B cell (primary cell): ENCODE data around the gene HEPN1. TPM values are rescaled to one million over a fixed set of nuclear protein-coding genes. Genes with fewer than 3 reads are reported as not detected.

Experiments
- ATAC-seq: fragments of 200-7000 bp; cut with Tn5 transposase; one replicate; pipeline ENCODE4 v1.10.0; 2021; ENCODE audit warnings: low read depth, mild to moderate bottlenecking, moderate number of reproducible peaks, moderate library complexity
- CTCF ChIA-PET: fragments of 350-600 bp; sonication (Branson Sonifier 250); formaldehyde crosslinking; loops from one replicate; lab custom pipeline; 2021; ENCODE audit warnings: antibody characterized with exemption, inconsistent platforms; lab: Charles Lee
- POLR2A ChIA-PET: fragments of 350-600 bp; sonication (Branson Sonifier 250); formaldehyde crosslinking; loops from one replicate; lab custom pipeline; 2021; ENCODE audit warnings: antibody characterized with exemption; lab: Charles Lee
- DNase-seq: peaks from one replicate; pipeline ENCODE4 v3.0.0; 2013
- H2AFZ ChIP-seq: 2 replicates; pipeline ENCODE4 v1.6.1; 2012; ENCODE audit warnings: mild to moderate bottlenecking, low read depth, low read length; ENCODE audit not compliant: insufficient read depth, poor library complexity, severe bottlenecking
- H3K27ac ChIP-seq, 2 donors: 1 replicate in 1 of 2; 2 replicates in 1 of 2; pipeline ENCODE4 v1.5.1; 2012 to 2013; ENCODE audit warnings: low read length in 2 of 2, mild to moderate bottlenecking in 2 of 2, moderate library complexity in 1 of 2
- H3K27me3 ChIP-seq, 4 experiments: fragments of 200-600 bp in 1 of 4; sonication (generic) in 1 of 4; replicated peaks in 1 of 4; 1 replicate in 2 of 4; 2 replicates in 2 of 4; pipeline versions ENCODE4 v1.6.1 to v1.7.0; 2013 to 2016; ENCODE audit warnings: low read length in 3 of 4, mild to moderate bottlenecking in 2 of 4, mixed read lengths in 1 of 4, moderate library complexity in 1 of 4; ENCODE audit not compliant: insufficient read depth in 4 of 4, control insufficient read depth in 3 of 4; ENCODE audit errors: control extremely low read depth in 1 of 4
- H3K36me3 ChIP-seq, 2 experiments: replicated peaks in 1 of 2; 1 replicate in 1 of 2; 2 replicates in 1 of 2; pipeline versions ENCODE4 v1.6.1 to v1.7.1; 2013; ENCODE audit warnings: low read length in 1 of 2; ENCODE audit not compliant: insufficient read depth in 2 of 2, control insufficient read depth in 1 of 2; ENCODE audit errors: control extremely low read depth in 1 of 2, extremely low read depth in 1 of 2
- H3K4me1 ChIP-seq, 2 donors: fragments of 200-600 bp in 1 of 2; sonication (generic) in 1 of 2; 1 replicate in 1 of 2; 2 replicates in 1 of 2; pipeline versions ENCODE4 v1.5.1 to v1.6.1; 2013 to 2017; ENCODE audit warnings: low read length in 2 of 2; ENCODE audit not compliant: control insufficient read depth in 2 of 2, insufficient read depth in 2 of 2
- H3K4me2 ChIP-seq: replicated peaks from 2 replicates; pipeline ENCODE3; 2012; ENCODE audit warnings: mild to moderate bottlenecking, low read depth, low read length; ENCODE audit not compliant: poor library complexity, severe bottlenecking
- H3K4me3 ChIP-seq, 5 experiments: fragments of 200-600 bp in 1 of 5; sonication (generic) in 1 of 5; 1 replicate in 3 of 5; 2 replicates in 2 of 5; pipeline versions ENCODE4 v1.5.1 to v1.7.0; 2011 to 2016; ENCODE audit warnings: low read length in 4 of 5, mild to moderate bottlenecking in 4 of 5, low read depth in 2 of 5, control low read depth in 1 of 5, moderate library complexity in 1 of 5; ENCODE audit not compliant: insufficient read depth in 1 of 5; ENCODE audit errors: control extremely low read depth in 1 of 5, extremely low read depth in 1 of 5
- H3K79me2 ChIP-seq: fragments of 200-600 bp; sonication (generic); one replicate; pipeline ENCODE4 v1.6.0; 2016; ENCODE audit warnings: low read length; ENCODE audit not compliant: control insufficient read depth, insufficient read depth
- H3K9ac ChIP-seq: fragments of 200-600 bp; sonication (generic); 2 replicates; pipeline ENCODE4 v1.6.1; 2017; ENCODE audit warnings: mild to moderate bottlenecking, low read length, moderate library complexity
- H3K9me3 ChIP-seq, 3 donors: one replicate each; pipeline versions ENCODE4 v1.6.1 to v1.7.1; 2013; ENCODE audit warnings: low read length in 2 of 3; ENCODE audit not compliant: control insufficient read depth in 2 of 3, insufficient read depth in 1 of 3; ENCODE audit errors: control extremely low read depth in 1 of 3
- H4K20me1 ChIP-seq: 2 replicates; pipeline ENCODE4 v1.6.0; 2012; ENCODE audit warnings: mild to moderate bottlenecking, low read length; ENCODE audit not compliant: insufficient read depth, control insufficient read depth, poor library complexity, severe bottlenecking
- H3K27ac Mint-ChIP-seq: one replicate; pipeline ENCODE4 v1.8.0; 2021; ENCODE audit warnings: mixed read lengths
- H3K27me3 Mint-ChIP-seq: one replicate; pipeline ENCODE4 v1.8.0; 2021; ENCODE audit warnings: mixed read lengths
- H3K4me1 Mint-ChIP-seq: one replicate; pipeline ENCODE4 v1.8.0; 2021; ENCODE audit warnings: mixed read lengths
- H3K4me3 Mint-ChIP-seq: one replicate; pipeline ENCODE4 v1.8.0; 2021; ENCODE audit warnings: mixed read lengths
- H3K9me3 Mint-ChIP-seq: one replicate; pipeline ENCODE4 v1.8.0; 2022; ENCODE audit warnings: mixed read lengths; ENCODE audit not compliant: insufficient read depth
- CTCF ChIP-seq: fragments of 200-600 bp; IDR thresholded peaks from one replicate; pipeline ENCODE4 v1.8.0; 2022; ENCODE audit warnings: antibody characterized with exemption, mild to moderate bottlenecking
- EZH2 ChIP-seq: IDR thresholded peaks from 2 replicates; pipeline ENCODE4 v1.6.1; 2012; ENCODE audit warnings: borderline replicate concordance, low read depth, mild to moderate bottlenecking, moderate library complexity, low read length; ENCODE audit not compliant: insufficient read depth, poor library complexity, severe bottlenecking
- WGBS: methylation state at CpG from one replicate; pipeline ENCODE4 v1.1.5; 2013; ENCODE audit warnings: missing lambda C conversion rate; ENCODE audit not compliant: insufficient coverage; 5-methylcytosine and 5-hydroxymethylcytosine counted together
- intact Hi-C: fragments of 100-400 bp; cut with micrococcal nuclease; formaldehyde crosslinking; loops from one replicate; pipeline ENCODE4 v1.10.0; 2022
- polyA plus RNA-seq: library from polyadenylated mRNA; depleted of rRNA; stranded (reverse); fragments of >200 nt; gene quantifications from 2 replicates; pipeline ENCODE4 v1.2.3, GENCODE V29; 2012
- total RNA-seq, 2 donors: library from RNA; stranded (reverse); fragments of 120-200 nt in 1 of 2; gene quantifications; 1 replicate in 1 of 2; 2 replicates in 1 of 2; pipeline versions ENCODE4 v1.2.3 to v1.2.4, GENCODE V29; 2013 to 2022

HEPN1 gene
- total and polyA plus RNA-seq, 2 donors (not counting 1 experiment from before 2014, with no cell fraction given), result not detected

GRCh38 chr11:124938970-124939369 lies 19.9 kb downstream of the HEPN1 start:
- Mint-ChIP-seq H3K27me3 (peaks cover 25% of the 10 kb centered on the region), H3K27ac (no peak overlapping the region), H3K9me3 (no peaks in the 10 kb centered on the region), H3K4me3 (no peak overlapping the region), H3K4me1 (no peaks in the 10 kb centered on the region)
- Histone ChIP-seq H2AFZ (no peak overlapping the region), H4K20me1 (no peaks in the 10 kb centered on the region), H3K4me1 (no peaks in the 10 kb centered on the region), H3K36me3 (no peaks in the 10 kb centered on the region), H3K79me2 (no peaks in the 10 kb centered on the region), H3K27me3 (peaks cover 0 to 24% (median 8%) of the 10 kb centered on the region in 4 experiments), H3K27ac (no peak overlapping the region), H3K9me3 (peaks cover 0 to 8% (median 4%) of the 10 kb centered on the region in 3 donors), H3K9ac (no peak overlapping the region), H3K4me2 (no peak overlapping the region), H3K4me3 (no peak overlapping the region)
- ATAC-seq (no peak), DNase-seq (no peak)
- intact Hi-C loops, result no loop called here
- CTCF ChIA-PET, result no interaction called here
- POLR2A ChIA-PET, result no interaction called here
- no peak for TF ChIP-seq CTCF
- TF ChIP-seq EZH2, result no peak
- 91% methylated on average over 5 of the region's 6 CpGs for WGBS

- CTCF ChIA-PET, result interaction anchor here (1.1 to 1.2 kb wide), 2 partner anchors 43 to 356 kb away, joined by 3 read pairs; no protein-coding TSS in a partner anchor
- H3K79me2 ChIP-seq, result no peaks in the 10 kb centered on the region
- no peaks in the 10 kb centered on the region for H3K4me1 ChIP-seq
- WGBS, result no CpG with 5 or more reads among the region's 1 CpG
- peaks cover 0 to 9% (median 8%) of the 10 kb centered on the region in 4 experiments for H3K27me3 ChIP-seq
- H3K27ac ChIP-seq, result no peak overlapping the region
- Mint-ChIP-seq H3K4me3 (no peak overlapping the region), H3K9me3 (no peaks in the 10 kb centered on the region), H3K27me3 (peaks cover 28% of the 10 kb centered on the region), H3K27ac (no peak overlapping the region), H3K4me1 (no peaks in the 10 kb centered on the region)
- no peak overlapping the region for H2AFZ ChIP-seq
- H3K4me3 ChIP-seq, result no peak overlapping the region
- intact Hi-C loops, result no loop called here
- H3K36me3 ChIP-seq, result no peaks in the 10 kb centered on the region
- ATAC-seq (no peak), DNase-seq (no peak)
- H3K9ac ChIP-seq, result no peak overlapping the region
- no peak overlapping the region for H3K4me2 ChIP-seq
- TF ChIP-seq EZH2, result no peak
- no peak for TF ChIP-seq CTCF
- no peaks in the 10 kb centered on the region for H4K20me1 ChIP-seq
- POLR2A ChIA-PET, result no interaction called here
- H3K9me3 ChIP-seq, result peaks cover 0 to 4% (median 4%) of the 10 kb centered on the region in 3 donors
These were observed 22.7 kb downstream of the HEPN1 start for GRCh38 chr11:124941703-124942102.
